Epithelial cell of proximal tubule (primary cell): ENCODE results near the gene ZMIZ1. TPM values are rescaled to one million over a fixed set of nuclear protein-coding genes. Genes with fewer than 3 reads are reported as not detected.

ENCODE experiments used
- DNase-seq: peaks from one replicate; pipeline ENCODE4 v3.0.0-alpha.2; 2011; ENCODE audit warnings: low read depth
- H3K4me3 ChIP-seq: 2 replicates; pipeline ENCODE4 v1.5.1; 2011; ENCODE audit warnings: low read depth, mild to moderate bottlenecking, low read length
- CTCF ChIP-seq: conservative IDR thresholded peaks from 2 replicates; pipeline ENCODE4 v1.5.1; 2012; ENCODE audit warnings: low read depth, mild to moderate bottlenecking, low read length
- total RNA-seq: library from RNA; depleted of rRNA; stranded (reverse); fragments of >200 nt; gene quantifications from 2 replicates; pipeline ENCODE4 v1.2.3, GENCODE V29; 2015

The ZMIZ1 gene
- total RNA-seq, 1 donor from 2014 or later: 21.4 TPM

GRCh38 chr10:79044846-79045245, 23.9 kb upstream of the ZMIZ1 start:
- no peak for DNase-seq
- TF ChIP-seq CTCF: no peak

GRCh38 chr10:79045566-79046175, 23.1 kb upstream of the ZMIZ1 start:
- DNase-seq: no peak
- no peak for TF ChIP-seq CTCF
- no peak overlapping the region for H3K4me3 ChIP-seq

More at GRCh38 chr10:79044846-79045245, 23.9 kb upstream of the ZMIZ1 start:
- H3K4me3 ChIP-seq: no peak overlapping the region

GRCh38 chr10:79046326-79046725, 22.4 kb upstream of the ZMIZ1 start:
- no peak for DNase-seq

GRCh38 chr10:79046741-79047583, 21.8 kb upstream of the ZMIZ1 start:
- DNase-seq: no peak
- H3K4me3 ChIP-seq: no peak overlapping the region
- TF ChIP-seq CTCF: no peak

More at GRCh38 chr10:79046326-79046725, 22.4 kb upstream of the ZMIZ1 start:
- no peak for TF ChIP-seq CTCF
- H3K4me3 ChIP-seq: no peak overlapping the region

GRCh38 chr10:79047584-79047874, 21.2 kb upstream of the ZMIZ1 start:
- DNase-seq: no peak
- no peak overlapping the region for H3K4me3 ChIP-seq
- TF ChIP-seq CTCF: no peak

GRCh38 chr10:79047875-79048638, 20.7 kb upstream of the ZMIZ1 start:
- no peak overlapping the region for H3K4me3 ChIP-seq
- no peak for TF ChIP-seq CTCF
- DNase-seq: no peak
